ENCODE measurements around the gene CORO2A. TPM values are rescaled to one million over a fixed set of nuclear protein-coding genes. Genes with fewer than 3 reads are reported as not detected.

CORO2A gene
- total and polyA plus RNA-seq, 9 donors, result 0.13 to 3.7 (median 1.2) TPM

DNA sequence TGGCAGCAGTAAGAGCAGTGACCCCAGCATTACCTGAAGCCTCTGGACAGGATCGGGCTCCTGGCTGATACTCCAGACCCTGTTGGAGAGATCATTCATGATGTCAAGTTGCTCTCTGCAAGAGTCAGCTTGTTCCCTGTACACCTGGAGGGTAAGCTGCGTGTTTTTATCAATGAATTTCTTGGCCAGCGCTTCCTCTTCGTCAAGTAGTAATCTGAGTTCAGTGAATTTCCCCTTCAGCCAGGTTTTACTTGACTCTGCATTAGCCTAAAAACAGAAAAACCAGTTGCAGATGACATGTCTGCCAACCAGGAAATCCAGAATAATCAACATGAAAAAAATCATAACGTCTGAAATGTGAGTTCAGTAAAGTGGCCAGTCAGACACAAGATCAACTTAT is 92.5 kb downstream of the CORO2A start:
- no peaks in the 10 kb centered on the region for H3K9me3 ChIP-seq
- H3K36me3 ChIP-seq, result no peaks in the 10 kb centered on the region
- TF ChIP-seq EP300 (IDR thresholded peaks at IDR 0.05) (no peak), POLR2A (IDR thresholded peaks at IDR 0.05) (no peak)
- TF ChIP-seq, protein P1, sequence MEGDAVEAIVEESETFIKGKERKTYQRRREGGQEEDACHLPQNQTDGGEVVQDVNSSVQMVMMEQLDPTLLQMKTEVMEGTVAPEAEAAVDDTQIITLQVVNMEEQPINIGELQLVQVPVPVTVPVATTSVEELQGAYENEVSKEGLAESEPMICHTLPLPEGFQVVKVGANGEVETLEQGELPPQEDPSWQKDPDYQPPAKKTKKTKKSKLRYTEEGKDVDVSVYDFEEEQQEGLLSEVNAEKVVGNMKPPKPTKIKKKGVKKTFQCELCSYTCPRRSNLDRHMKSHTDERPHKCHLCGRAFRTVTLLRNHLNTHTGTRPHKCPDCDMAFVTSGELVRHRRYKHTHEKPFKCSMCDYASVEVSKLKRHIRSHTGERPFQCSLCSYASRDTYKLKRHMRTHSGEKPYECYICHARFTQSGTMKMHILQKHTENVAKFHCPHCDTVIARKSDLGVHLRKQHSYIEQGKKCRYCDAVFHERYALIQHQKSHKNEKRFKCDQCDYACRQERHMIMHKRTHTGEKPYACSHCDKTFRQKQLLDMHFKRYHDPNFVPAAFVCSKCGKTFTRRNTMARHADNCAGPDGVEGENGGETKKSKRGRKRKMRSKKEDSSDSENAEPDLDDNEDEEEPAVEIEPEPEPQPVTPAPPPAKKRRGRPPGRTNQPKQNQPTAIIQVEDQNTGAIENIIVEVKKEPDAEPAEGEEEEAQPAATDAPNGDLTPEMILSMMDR (IDR thresholded peaks at IDR 0.05), result no peak
- intact Hi-C loops (cut with DNase I), result no loop called here
- no peak overlapping the region for H3K4me3 ChIP-seq
- WGBS, 3 donors, result 83 to 88% (median 84%) methylated on average over 5 of the region's 5 CpGs
- H3K4me1 ChIP-seq (ENCODE audit: insufficient read depth), result no peaks in the 10 kb centered on the region
- H3K27me3 ChIP-seq, result no peaks in the 10 kb centered on the region
- no peak overlapping the region for H3K27ac ChIP-seq
- DNase-seq, result no peak

DNA sequence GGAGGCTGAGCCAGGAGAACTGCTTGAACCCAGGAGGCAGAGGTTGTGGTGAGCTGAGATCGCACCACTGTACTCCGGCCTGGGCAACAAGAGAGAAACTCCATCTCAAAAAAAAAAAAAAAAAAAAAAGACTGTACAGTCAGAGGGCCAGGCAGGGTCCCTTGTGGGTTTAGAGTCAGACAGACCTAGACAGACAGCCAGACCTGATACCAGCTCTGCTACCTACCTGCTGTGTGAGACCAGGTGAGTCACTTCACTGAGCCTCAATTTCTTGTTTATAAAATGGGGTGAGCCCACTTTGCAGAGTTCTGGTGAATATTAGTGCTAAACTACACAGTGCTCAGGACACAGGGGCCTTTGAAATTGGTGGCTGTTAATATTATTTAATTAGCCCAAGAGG is 93.1 kb downstream of the CORO2A start:
- no peak overlapping the region for H3K4me3 ChIP-seq

DNA sequence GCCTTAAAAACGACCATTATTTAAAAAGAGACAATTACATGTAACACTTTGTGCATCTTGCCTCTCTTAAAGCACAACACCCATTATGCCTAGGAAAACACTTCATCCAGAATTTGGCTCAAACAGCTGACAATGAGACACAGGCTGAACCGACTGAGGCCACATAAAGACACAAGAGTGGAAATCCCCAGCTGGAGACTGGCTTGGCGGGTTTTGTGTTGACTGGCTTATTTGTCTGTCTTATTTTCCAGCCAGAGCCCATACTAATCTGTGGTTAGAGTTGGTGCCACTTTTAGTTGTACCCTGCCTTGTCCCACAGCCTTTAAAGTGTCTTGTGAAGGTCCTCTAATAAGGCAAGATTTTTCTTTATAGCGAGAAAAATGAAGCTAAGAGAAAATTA is 94.6 kb downstream of the CORO2A start:
- no peak for DNase-seq
- WGBS, 3 donors, result 85 to 88% (median 87%) methylated on average over 4 of the region's 4 CpGs
- no peaks in the 10 kb centered on the region for H3K27me3 ChIP-seq
- no peaks in the 10 kb centered on the region for H3K36me3 ChIP-seq
- TF ChIP-seq, protein P1 (IDR thresholded peaks at IDR 0.05), result no peak
- H3K4me3 ChIP-seq, result no peak overlapping the region
- no peaks in the 10 kb centered on the region for H3K4me1 ChIP-seq (ENCODE audit: insufficient read depth)
- intact Hi-C loops (cut with DNase I), result no loop called here
- no peak overlapping the region for H3K27ac ChIP-seq
- no peaks in the 10 kb centered on the region for H3K9me3 ChIP-seq

More for the DNA sequence above, 93.1 kb downstream of the CORO2A start:
- intact Hi-C loops (cut with DNase I), result no loop called here
- WGBS, 3 donors, result 94 to 98% (median 98%) methylated on average over 2 of the region's 2 CpGs
- H3K4me1 ChIP-seq (ENCODE audit: insufficient read depth), result no peaks in the 10 kb centered on the region
- no peaks in the 10 kb centered on the region for H3K36me3 ChIP-seq
- H3K27me3 ChIP-seq, result no peaks in the 10 kb centered on the region
- H3K27ac ChIP-seq, result no peak overlapping the region
- no peak for TF ChIP-seq EP300 (IDR thresholded peaks at IDR 0.05)
- no peak for TF ChIP-seq POLR2A (IDR thresholded peaks at IDR 0.05)
- TF ChIP-seq, protein P1 (IDR thresholded peaks at IDR 0.05), result no peak
- no peaks in the 10 kb centered on the region for H3K9me3 ChIP-seq
- no peak for DNase-seq

DNA sequence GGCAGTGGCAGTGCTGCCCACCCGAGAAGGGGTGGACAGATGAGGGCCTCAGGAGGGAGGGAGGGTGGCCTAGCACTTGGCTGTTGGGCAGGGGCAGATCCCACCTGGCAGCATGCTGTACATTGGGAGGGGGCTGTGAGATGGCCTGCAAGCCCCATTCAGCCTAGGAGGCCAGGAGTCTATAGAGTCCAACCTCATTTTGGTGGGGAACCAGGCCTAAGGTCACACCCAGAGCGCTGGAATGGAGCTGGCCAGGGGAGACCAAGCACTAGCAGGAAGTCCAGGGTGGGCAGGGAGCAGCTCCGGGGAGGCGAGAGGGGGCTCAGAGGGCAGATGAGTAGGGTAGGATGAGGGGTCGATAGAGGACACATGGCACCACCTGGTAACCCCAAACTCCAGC is 96.3 kb downstream of the CORO2A start:
- TF ChIP-seq POLR2A (IDR thresholded peaks at IDR 0.05) (no peak), EP300 (IDR thresholded peaks at IDR 0.05) (no peak)
- TF ChIP-seq, protein P1 (IDR thresholded peaks at IDR 0.05), result no peak
- Histone ChIP-seq H3K4me1 (ENCODE audit: insufficient read depth) (no peaks in the 10 kb centered on the region), H3K36me3 (no peaks in the 10 kb centered on the region), H3K9me3 (no peaks in the 10 kb centered on the region), H3K27ac (no peak overlapping the region), H3K27me3 (no peaks in the 10 kb centered on the region), H3K4me3 (no peak overlapping the region)
- no peak for DNase-seq
- 93 to 97% (median 95%) methylated on average over 5 of the region's 5 CpGs for WGBS, 3 donors
- intact Hi-C loops (cut with DNase I), result no loop called here

DNA sequence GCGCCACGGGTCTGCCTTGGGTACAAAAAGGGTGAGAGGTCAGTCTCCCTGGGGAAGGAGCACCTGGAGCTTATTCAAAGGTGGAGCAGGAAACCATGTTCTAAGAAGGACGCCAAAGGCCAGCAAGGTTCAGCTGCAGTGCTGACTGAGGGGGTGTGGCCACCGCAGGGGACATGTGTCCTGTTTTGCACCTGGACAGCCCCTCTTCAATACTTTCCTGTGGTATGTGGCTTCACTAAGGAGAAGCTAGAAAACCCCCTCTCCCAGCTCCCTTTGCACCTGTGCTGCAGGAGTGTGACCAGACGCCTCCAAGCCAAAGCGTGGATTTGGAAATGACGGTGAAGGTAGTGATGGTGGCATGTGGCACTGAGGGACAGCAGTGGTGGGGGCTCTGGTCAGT is 97.0 kb downstream of the CORO2A start:
- no peak for DNase-seq
- H3K9me3 ChIP-seq, result no peaks in the 10 kb centered on the region
- TF ChIP-seq POLR2A (IDR thresholded peaks at IDR 0.05), result no peak
- intact Hi-C loops (cut with DNase I), result no loop called here
- no peaks in the 10 kb centered on the region for H3K27me3 ChIP-seq
- no peak overlapping the region for H3K4me3 ChIP-seq
- WGBS, 3 donors, result 88 to 90% (median 89%) methylated on average over 7 of the region's 7 CpGs
- H3K27ac ChIP-seq, result no peak overlapping the region
- H3K4me1 ChIP-seq (ENCODE audit: insufficient read depth), result no peaks in the 10 kb centered on the region
- no peaks in the 10 kb centered on the region for H3K36me3 ChIP-seq

Data from ovary (tissue), 9 donors.